Type B pancreatic cell (in vitro differentiated cells): ENCODE results near the gene PODXL2. TPM values are rescaled to one million over a fixed set of nuclear protein-coding genes. Genes with fewer than 3 reads are reported as not detected.

ENCODE experiments used
- DNase-seq: peaks from one replicate; pipeline ENCODE4 v3.0.0; 2021; ENCODE audit warnings: mixed read lengths; ENCODE audit not compliant: unreplicated experiment; ENCODE audit errors: extremely low spot score
- H3K27ac Mint-ChIP-seq: 2 replicates; pipeline ENCODE4 v1.8.0; 2021; ENCODE audit warnings: mild to moderate bottlenecking, mixed read lengths
- H3K27me3 Mint-ChIP-seq: 2 replicates; pipeline ENCODE4 v1.8.0; 2021; ENCODE audit warnings: mixed read lengths
- H3K36me3 Mint-ChIP-seq: 2 replicates; pipeline ENCODE4 v1.8.0; 2021; ENCODE audit warnings: mixed read lengths
- H3K4me1 Mint-ChIP-seq: one replicate; pipeline ENCODE4 v1.8.0; 2021; ENCODE audit warnings: mixed read lengths; ENCODE audit not compliant: unreplicated experiment
- H3K4me3 Mint-ChIP-seq: 2 replicates; pipeline ENCODE4 v1.8.0; 2021; ENCODE audit warnings: mild to moderate bottlenecking, mixed read lengths
- H3K9me3 Mint-ChIP-seq: 2 replicates; pipeline ENCODE4 v1.8.0; 2021; ENCODE audit warnings: mixed read lengths
- total RNA-seq: library from RNA; stranded (reverse); gene quantifications from 2 replicates; pipeline ENCODE4 v1.2.1, GENCODE V29; 2021; ENCODE audit warnings: low replicate concordance
- TF ChIP-seq, protein P1 (sequence below): fragments of 200-600 bp; sonication (generic); conservative IDR thresholded peaks from 2 replicates; pipeline ENCODE4 v1.5.0; 2021; ENCODE audit warnings: antibody characterized with exemption, mild to moderate bottlenecking

The PODXL2 gene
- total RNA-seq, 1 donor from 2014 or later = 48.9 TPM

- Mint-ChIP-seq H3K36me3 (peaks cover 4% of the 10 kb centered on the region), H3K4me3 (no peak overlapping the region), H3K27me3 (no peaks in the 10 kb centered on the region), H3K27ac (no peak overlapping the region), H3K9me3 (no peaks in the 10 kb centered on the region), H3K4me1 (peaks cover 18% of the 10 kb centered on the region)
- TF ChIP-seq, protein P1, sequence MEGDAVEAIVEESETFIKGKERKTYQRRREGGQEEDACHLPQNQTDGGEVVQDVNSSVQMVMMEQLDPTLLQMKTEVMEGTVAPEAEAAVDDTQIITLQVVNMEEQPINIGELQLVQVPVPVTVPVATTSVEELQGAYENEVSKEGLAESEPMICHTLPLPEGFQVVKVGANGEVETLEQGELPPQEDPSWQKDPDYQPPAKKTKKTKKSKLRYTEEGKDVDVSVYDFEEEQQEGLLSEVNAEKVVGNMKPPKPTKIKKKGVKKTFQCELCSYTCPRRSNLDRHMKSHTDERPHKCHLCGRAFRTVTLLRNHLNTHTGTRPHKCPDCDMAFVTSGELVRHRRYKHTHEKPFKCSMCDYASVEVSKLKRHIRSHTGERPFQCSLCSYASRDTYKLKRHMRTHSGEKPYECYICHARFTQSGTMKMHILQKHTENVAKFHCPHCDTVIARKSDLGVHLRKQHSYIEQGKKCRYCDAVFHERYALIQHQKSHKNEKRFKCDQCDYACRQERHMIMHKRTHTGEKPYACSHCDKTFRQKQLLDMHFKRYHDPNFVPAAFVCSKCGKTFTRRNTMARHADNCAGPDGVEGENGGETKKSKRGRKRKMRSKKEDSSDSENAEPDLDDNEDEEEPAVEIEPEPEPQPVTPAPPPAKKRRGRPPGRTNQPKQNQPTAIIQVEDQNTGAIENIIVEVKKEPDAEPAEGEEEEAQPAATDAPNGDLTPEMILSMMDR = no peak
- DNase-seq = no peak
These were observed 26.7 kb downstream of the PODXL2 start for GRCh38 chr3:127655641-127656040.

GRCh38 chr3:127656906-127657305 is 27.9 kb downstream of the PODXL2 start:
- DNase-seq = no peak
- no peaks in the 10 kb centered on the region for H3K27me3 Mint-ChIP-seq
- no peak overlapping the region for H3K27ac Mint-ChIP-seq
- peaks cover 4% of the 10 kb centered on the region for H3K36me3 Mint-ChIP-seq
- no peaks in the 10 kb centered on the region for H3K9me3 Mint-ChIP-seq
- TF ChIP-seq, protein P1 = no peak
- no peak overlapping the region for H3K4me3 Mint-ChIP-seq
- peaks cover 18% of the 10 kb centered on the region for H3K4me1 Mint-ChIP-seq

- Mint-ChIP-seq H3K27ac (no peak overlapping the region), H3K36me3 (peaks cover 5% of the 10 kb centered on the region), H3K4me1 (peaks cover 18% of the 10 kb centered on the region), H3K27me3 (no peaks in the 10 kb centered on the region), H3K4me3 (no peak overlapping the region), H3K9me3 (no peaks in the 10 kb centered on the region)
- DNase-seq = no peak
- TF ChIP-seq, protein P1 = no peak
These were observed 29.2 kb downstream of the PODXL2 start for GRCh38 chr3:127658234-127658633.

DNA sequence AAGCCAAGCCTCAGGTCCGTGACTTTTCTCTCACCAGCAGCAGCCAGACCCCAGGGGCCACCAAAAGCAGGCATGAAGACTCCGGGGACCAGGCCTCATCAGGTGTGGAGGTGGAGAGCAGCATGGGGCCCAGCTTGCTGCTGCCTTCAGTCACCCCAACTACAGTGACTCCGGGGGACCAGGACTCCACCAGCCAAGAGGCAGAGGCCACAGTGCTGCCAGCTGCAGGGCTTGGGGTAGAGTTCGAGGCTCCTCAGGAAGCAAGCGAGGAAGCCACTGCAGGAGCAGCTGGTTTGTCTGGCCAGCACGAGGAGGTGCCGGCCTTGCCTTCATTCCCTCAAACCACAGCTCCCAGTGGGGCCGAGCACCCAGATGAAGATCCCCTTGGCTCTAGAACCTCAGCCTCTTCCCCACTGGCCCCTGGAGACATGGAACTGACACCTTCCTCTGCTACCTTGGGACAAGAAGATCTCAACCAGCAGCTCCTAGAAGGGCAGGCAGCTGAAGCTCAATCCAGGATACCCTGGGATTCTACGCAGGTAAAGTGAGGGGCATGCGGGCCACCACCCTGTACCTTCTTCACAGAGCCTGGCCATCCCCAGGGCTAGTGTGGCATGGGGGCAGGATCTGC is 31.8 kb downstream of the PODXL2 start:
- no peak overlapping the region for H3K27ac Mint-ChIP-seq
- TF ChIP-seq, protein P1 = no peak
- peaks cover 4% of the 10 kb centered on the region for H3K4me1 Mint-ChIP-seq
- H3K4me3 Mint-ChIP-seq = no peak overlapping the region
- no peaks in the 10 kb centered on the region for H3K9me3 Mint-ChIP-seq
- peaks cover 16% of the 10 kb centered on the region for H3K36me3 Mint-ChIP-seq
- no peak for DNase-seq
- H3K27me3 Mint-ChIP-seq = no peaks in the 10 kb centered on the region

- H3K27me3 Mint-ChIP-seq = no peaks in the 10 kb centered on the region
- DNase-seq = no peak
- H3K27ac Mint-ChIP-seq = no peak overlapping the region
- peaks cover 20% of the 10 kb centered on the region for H3K36me3 Mint-ChIP-seq
- H3K9me3 Mint-ChIP-seq = no peaks in the 10 kb centered on the region
- TF ChIP-seq, protein P1 = no peak
- H3K4me1 Mint-ChIP-seq = no peaks in the 10 kb centered on the region
- H3K4me3 Mint-ChIP-seq = no peak overlapping the region
These were observed 32.6 kb downstream of the PODXL2 start for GRCh38 chr3:127661600-127661999.
